ENCODE results near the gene RFX2.
A peak's percentile ranks its signal among the peaks of the same experiment; 100 is the strongest.

The RFX2 gene

GRCh38 chr19:6103217-6103644 lies 7.1 kb downstream of the RFX2 start:
- peak; percentile 76 for DNase-seq

- DNase-seq = no peak
Observed at GRCh38 chr19:6101991-6102390, 8.3 kb downstream of the RFX2 start.

GRCh38 chr19:6101291-6101825 lies 8.9 kb downstream of the RFX2 start:
- no peak for DNase-seq

GRCh38 chr19:6100284-6100915 lies 9.9 kb downstream of the RFX2 start:
- no peak for DNase-seq

GRCh38 chr19:6099599-6099998 lies 10.7 kb downstream of the RFX2 start:
- no peak for DNase-seq

DNA sequence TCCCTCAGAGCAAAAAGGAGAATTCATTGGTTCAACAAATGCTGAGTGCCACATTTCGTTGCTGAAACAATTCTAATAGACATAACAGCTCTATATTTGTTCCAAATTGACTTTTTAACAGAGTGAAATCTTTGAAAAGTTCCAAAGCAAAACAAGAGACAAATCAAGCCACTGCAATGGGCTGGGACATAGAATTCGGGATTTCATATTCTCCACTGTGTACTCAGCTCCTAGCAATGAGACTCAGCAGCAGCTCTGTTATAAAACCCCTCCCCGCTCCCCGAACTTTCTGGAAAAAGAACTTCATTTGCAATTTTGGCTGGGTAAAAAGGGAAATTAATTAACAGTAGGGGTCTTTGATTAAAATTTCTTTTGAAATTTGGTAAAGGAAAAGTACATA lies 11.3 kb downstream of the RFX2 start:
- DNase-seq = no peak

- no peak for DNase-seq
Observed at GRCh38 chr19:6098574-6098973, 11.7 kb downstream of the RFX2 start.

GRCh38 chr19:6097911-6098310 lies 12.4 kb downstream of the RFX2 start:
- no peak for DNase-seq

DNA sequence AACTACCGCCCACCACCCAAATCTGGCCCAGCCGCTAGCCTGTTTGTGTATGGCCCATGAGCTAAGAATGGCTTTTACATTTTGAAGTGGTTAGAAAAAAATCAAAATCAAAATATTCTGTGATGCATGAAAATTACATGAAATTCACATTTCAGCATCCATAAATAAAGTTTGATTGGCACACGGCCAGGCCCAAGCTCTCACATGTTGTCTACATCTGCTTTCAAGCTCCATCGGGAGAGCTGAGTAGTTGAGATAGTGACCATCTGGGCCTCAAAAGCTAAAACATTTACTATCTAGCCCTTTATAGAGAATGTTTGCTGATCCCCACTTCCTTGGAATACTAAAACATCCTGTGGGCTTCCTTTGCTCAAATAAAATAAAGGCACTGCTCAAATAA lies 14.5 kb downstream of the RFX2 start:
- peak; percentile 18 for DNase-seq

- DNase-seq = no peak
Observed at GRCh38 chr19:6092329-6093286, 17.7 kb downstream of the RFX2 start.

DNA sequence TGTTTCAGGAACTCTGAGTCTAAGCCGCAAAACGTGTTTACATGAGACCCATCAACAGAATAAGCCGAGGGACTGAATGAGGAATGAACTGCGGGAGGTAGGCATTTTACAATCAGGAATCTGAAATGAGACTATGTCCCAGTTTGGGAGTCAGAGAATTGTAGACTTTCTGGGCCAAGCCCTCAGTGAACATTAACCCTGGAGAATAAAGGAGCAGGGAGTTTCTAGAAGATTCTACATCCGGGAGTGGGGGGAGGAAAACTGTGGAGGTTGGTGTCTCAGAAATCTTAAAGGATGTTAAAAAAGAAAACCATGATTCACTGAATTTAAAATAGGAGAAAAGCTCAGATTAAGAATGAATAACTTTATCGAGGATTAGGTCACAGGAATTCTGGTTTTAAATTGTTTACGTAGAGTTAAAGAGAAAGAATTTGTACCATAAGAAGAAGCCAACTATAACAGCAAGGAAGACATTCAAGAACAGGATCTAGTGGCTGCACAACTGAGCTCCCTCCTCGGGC lies 18.5 kb downstream of the RFX2 start:
- no peak for DNase-seq

DNA sequence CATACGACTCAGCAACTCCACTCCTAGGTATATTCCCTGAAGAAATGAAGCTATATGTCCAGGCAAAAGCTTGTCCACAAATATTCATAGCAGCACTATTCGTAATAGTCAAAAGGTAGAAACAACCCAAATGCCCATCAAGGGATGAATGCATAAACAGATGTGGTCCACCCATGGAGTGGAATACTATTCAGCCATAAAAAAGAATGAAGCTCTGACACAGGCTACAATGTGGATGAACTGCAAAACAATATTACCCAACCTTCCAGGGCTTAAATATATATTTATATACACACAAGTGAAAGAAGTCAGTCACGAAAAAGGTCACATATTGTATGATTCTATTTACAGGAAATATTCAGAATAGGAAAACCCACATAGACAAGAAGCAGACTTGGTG lies 19.7 kb downstream of the RFX2 start:
- no peak for DNase-seq

DNA sequence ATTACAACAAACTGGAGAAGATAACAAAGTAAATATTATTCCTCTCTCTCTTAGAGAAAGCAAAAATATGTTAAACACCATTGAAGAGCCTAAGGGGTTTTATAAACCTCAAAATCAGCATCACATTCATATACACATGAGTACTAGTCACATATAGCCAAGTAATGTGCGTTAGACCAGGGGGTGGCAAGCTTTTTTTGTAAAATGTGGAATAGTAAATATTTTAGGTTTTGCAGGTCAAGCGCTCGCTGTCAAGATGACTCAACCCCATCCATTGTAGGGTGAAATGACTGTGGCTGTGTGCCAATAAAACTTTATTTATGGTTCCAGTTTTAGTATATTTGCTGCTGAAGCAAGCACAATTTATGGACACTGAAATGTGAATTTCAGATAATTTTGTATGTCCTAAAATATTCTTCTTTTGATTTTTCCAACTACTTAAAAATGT lies 21.7 kb downstream of the RFX2 start:
- no peak for DNase-seq

GRCh38 chr19:6087074-6087571 lies 23.2 kb downstream of the RFX2 start:
- DNase-seq = no peak

- DNase-seq = no peak
Observed at GRCh38 chr19:6086068-6086788, 24.1 kb downstream of the RFX2 start.

GRCh38 chr19:6084821-6085220 lies 25.5 kb downstream of the RFX2 start:
- DNase-seq = no peak

GRCh38 chr19:6079107-6079506 lies 31.2 kb downstream of the RFX2 start:
- DNase-seq = no peak

DNA sequence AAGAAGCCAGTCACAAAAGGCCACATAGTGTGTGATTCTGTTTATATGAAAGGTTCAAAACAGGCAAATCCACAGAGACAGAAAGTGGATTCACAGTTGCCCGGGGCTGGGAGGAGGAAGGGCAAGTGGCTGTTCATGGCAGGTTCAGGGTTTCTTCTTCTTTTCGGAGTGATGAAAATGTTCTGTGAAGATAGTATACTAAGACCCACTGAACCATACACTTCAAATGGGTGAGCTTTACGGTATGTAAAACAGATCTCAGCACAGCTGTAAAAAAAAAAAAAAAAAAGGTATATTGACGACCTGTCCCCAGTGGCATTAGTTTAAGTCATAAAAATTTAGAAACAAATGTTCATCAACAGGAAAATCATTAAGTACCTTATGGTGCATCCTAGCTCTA lies 32.2 kb downstream of the RFX2 start:
- no peak for DNase-seq

GRCh38 chr19:6076675-6077463 lies 33.4 kb downstream of the RFX2 start:
- no peak for DNase-seq

DNA sequence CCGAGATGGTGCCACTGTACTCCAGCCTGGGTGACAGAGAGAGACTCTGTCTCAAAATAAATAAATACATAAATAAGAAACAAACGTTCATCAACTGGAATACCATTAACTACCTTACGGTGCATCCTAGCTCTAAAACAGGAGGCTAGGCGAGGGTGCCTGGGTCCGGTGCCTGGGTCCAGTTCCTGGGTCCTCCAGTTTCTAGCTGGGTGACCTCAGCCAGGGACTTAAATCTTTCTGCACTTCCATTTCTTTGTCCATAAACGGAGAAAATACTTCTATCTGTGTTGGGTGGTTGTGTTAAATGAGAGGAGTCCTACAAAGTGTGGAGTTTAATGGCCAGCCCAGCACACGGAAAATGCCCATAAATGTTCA lies 34.0 kb downstream of the RFX2 start:
- DNase-seq = no peak

GRCh38 chr19:6074709-6075403 lies 35.4 kb downstream of the RFX2 start:
- DNase-seq = no peak
